IPS-11a (cell line): Measurements from ENCODE around the gene HSP90AB1.

Source experiments
- H3K4me3 ChIP-seq: one replicate; pipeline ENCODE4 v1.5.1; 2013; ENCODE audit warnings: low read depth, low read length, control low read depth

Gene HSP90AB1

DNA sequence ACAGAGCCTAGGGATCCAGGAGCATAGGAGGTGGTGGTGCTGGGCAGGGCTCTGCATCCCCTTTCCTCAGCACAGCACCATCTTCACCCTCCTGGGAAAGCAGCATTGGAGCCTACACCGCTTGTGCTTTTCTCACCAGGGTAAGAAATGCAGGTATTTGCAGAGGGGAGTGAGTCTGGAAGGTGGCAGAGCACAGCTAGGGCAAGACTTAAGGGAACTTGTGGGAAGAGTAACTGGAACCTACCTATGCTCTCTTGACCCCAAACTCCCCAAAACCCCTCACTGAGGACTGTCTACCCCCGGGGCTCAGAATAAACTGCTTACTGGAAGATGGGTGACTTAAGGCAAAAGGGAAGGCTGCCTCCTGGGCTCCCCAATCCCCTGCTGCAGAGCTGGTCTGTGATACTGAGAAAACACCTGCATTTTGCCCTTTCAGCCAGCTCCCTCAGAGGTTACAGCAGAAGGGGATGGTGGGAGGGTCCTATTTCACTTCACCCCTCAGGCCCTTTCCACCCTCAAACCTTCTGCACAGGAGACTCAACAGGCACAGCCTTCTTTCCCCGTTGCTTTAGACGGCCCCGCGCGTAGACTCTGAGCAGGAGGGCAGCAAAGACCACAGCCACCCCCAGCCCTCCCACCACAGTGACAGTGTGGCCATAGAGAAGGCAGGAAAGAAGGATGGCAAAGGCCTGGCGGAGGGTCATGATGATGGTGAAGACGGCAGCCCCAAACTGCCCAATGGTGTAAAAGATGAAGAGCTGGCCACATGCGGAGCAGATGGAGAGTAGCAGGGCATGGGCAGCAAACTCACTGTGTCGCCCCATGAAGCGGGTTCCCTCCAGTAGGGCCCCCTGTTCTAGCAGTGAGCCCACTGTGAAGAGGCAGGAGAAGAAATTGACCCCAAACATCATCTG is 7.5 kb downstream of the HSP90AB1 start:
- H3K4me3 ChIP-seq: no peak overlapping the region

DNA sequence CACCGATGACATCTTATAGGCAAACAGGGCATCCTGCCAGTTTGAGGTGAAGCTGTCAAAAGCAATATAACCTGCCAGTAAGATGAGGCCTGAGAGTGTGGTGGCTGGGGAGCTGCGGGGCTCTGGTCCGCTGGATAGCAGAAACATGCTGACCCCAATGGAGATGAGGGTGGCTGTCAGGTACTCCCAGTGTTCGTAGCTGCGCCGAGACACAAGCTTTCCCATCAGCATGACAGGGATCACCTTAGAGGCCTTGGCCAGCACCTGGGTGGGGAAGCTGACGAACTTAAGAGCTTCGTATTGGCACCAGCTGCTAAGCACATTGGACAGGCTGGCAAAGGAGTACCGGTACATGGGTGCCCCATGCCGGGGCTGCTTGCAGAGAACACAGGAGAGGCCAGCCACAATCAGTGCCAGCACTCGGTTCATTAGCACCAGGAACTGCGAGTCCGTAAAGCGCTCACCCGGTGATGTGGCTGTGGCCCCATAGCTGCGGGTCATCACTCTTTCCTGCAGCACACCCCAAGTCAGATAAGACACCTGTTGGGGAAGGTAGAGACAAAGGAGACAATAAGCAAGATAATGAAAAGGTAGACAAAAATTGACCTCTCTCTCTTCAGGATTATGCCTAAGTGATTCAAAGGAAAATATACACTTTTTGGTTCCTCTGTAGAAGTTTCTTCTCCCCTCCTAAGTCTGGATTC is 8.4 kb downstream of the HSP90AB1 start:
- H3K4me3 ChIP-seq: no peak overlapping the region

DNA sequence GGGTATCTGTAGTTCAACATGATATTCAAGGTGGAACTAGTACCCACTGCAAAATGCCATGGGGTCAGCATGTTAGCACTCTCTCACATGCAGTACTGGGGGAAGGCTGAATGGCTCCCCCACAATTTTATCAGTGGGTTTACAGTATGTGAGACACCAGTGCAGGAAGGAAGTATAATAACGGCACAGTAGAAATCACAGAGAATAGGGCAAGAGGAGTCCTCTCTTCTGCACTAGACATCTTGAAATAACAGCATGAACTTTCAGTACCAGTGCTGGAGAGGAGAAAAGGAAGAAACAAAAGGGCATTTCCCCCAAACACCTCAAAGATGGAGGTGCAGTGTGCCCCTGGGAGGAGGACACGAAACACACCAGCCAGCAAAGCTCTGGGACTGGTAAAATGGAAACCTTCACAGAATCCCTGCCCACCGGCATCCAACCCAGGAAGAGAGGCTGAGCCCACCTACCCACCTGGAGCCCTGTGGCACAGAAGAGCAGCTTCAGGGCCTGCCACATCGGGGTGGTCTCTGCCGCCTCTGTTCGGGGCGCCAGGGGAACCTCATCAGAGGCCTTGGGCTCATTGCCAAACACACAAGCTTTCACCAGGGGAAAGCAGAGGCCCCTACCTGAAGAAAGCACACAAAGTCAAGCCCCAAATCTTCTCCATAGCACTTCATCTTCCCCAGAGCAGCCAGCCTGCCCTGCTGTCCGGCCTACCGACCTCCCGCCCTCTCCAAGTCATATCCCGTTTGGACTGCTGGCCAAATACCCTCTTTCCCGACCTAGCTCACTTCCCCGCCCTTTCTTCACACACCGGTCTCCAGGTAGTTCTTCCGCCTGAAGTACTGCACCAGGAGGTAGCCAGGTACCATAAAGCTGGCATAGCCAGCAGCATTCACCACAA is 9.2 kb downstream of the HSP90AB1 start:
- peak overlapping the region; percentile 61 for H3K4me3 ChIP-seq

DNA sequence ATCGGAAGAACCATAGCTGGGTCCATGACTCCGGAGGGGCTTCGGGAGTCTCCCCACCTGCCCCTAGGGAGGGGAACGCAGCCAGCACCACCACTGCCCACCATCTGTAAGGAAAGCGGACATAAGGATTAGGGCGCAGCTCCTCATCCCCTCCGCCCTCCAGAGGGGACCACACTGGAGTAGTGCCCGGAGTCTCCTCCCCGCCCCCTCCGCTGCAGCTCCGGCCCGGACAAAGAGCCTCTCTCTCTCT is 9.8 kb downstream of the HSP90AB1 start:
- H3K4me3 ChIP-seq: peak overlapping the region; percentile 61

DNA sequence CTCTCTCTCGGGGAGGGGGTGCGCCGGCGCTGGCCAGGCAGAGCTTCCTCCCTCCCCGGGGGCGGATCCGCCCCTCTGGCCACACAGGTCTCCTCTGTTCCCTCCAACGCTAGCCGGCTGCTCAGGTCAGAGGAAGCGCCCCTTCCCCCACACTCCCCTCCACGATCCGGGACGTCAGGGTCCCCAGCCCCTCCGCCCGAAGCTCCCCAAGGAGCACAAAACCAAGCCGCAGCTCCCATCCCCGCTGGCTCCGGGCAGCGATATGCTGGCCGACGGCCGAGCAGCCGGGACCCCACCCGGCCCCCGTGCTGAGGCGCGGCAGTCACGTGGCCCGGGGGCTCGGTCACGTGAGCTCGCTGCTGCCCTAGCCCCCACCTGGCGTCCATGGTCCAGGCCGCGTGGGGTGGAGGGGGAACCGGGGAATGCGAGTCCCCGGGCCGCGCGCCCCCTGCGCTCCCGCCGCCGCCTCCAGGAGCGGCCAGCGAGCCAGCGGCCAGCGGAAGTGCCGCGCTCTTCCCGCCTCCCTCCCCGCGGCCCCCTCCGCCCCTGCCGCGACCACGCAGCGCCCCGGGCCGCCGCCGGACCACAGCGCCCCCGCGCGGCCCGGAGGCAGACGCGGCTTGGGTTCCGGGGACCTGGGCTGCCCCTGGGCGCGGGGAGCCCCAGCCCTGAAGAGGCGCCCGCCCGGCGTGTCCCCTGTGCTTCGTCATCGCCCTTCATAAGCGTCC is 10.3 kb downstream of the HSP90AB1 start, which contains the start of gene SLC35B2:
Gene SLC35B2 (minus strand): TSS at position 504 of the 728 bp plus-strand sequence. CDS start 118 bp downstream, at position 386.
- peak within 1 kb of the TSS; percentile 61 for H3K4me3 ChIP-seq

DNA sequence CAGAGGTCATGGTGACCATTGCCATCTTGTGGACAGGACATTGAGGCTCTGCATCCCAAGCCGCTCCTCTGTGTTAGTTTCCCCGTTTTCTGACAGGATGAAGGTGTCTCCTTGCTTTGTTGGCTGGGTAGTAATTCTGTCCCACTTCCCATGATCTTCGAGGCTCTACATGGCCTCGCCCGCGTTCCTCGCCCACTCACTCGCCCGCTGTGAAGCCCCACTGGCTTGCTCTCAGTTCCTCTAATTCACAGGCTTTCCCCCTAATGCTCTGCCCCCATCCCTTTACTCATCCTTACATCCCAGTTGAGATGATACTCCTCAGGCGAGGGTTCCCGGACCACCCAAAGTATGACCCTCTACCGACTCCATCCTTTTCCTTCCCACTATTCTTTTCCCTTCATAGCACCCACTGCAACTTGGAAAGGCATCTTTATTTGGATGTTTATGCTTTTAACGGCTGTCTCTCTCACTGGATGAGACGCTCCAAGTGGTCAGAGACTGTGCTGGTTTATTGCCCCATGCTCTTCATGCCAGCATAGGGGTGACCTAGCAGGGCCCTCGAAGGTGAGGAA is 10.9 kb downstream of the HSP90AB1 start:
- H3K4me3 ChIP-seq: peak overlapping the region; percentile 40

DNA sequence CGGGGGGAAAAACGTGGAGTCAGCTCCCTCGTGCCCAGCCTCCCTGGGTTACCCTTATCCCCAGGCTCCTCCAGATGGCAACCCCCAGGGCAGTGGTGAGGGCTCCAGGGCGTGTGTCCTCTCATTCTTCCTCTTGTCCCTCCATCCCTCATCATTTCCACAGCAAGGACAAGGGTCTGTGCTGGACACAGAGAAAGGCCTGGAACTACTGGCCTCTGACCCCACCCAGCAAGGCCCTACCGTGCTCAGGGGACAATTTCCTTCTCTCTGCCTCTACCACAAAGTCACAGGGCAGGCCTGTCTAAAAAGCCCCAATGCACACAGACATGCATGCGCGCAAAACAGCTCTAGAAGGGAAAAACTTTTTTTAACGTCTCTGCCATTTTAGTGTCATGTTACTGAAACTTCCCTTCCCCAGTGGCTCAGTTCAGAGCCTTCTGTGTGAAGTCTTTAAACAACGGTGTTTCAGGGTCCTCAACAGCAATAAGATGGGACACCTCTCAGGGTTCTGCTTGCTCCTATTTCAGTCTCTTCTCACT is 11.5 kb downstream of the HSP90AB1 start:
- no peak overlapping the region for H3K4me3 ChIP-seq

DNA sequence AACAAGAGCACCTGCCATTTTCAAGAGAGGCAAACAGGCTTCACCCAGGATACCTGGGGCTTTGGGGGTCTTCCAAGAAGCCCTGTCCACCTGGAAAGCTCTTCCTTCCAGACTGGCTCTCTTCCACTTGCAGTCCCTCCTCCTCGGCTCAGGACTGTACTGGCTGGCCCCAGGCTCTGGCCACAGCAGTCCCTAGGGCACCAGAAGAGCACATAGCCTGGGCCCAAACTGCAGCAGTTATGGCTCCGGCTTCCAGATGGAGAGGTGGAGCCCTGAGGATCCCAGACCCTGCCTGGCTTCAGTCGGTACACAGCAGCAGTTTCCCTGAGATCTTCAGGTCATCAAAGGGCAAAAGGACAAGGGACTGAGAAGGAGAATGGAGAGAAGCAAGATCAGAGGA is 12.0 kb downstream of the HSP90AB1 start:
- no peak overlapping the region for H3K4me3 ChIP-seq

DNA sequence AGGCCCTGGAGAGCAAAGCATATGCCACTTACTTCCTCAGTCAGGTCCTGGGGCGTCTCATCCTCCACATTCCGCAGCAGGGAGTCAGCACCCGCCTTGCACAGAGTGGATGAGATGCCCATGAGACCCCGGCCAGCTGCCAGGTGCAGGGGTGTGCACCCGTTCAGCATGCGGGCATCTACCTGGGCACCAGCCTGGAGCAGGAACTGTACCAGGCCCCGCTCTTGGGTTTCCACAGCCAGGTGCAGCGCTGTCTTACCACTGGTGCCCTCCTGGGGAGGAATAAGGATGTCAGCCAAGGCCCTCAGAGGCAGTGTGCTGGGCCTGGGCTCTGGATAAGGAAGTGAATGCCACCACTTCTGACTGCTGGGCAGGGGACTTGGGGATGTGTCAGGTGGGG is 13.1 kb downstream of the HSP90AB1 start:
- no peak overlapping the region for H3K4me3 ChIP-seq

DNA sequence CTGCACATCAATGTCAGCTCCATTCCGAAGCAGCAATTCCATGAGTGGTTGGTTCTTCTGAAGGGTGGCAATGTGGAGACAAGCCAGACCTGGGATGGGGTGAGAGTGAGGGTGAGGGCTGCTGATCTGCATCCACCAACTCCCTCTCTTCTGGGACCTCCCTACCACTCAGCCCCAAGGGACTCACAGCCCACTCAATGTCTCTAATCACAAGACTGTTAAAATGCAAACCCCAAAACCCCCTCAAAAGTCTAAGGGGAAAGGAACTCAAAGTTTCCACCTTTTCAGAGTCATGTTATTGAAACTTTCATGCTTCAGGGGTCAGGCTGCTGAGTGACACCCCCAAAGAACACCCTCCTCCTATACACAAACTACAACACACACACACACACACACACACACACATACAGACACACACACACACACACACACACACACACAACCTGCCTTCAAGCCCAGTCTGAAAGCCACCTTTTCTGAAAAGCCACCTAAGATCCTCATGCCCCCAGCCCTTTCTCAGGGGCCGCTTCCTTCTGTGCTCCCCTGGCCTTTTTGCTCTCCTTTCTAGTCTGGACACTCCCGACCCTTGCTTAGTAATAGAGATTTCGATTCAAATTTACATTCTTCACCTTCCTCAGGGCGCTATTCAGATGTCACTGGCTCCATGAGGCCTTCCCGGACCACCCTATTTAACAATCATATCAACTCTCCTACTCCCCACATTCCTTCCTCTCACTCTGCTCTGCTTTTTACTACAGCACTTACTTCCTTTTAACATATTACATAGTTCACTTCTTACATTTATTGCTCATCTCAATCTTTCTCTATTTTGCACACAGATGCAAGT is 13.8 kb downstream of the HSP90AB1 start:
- H3K4me3 ChIP-seq: no peak overlapping the region

DNA sequence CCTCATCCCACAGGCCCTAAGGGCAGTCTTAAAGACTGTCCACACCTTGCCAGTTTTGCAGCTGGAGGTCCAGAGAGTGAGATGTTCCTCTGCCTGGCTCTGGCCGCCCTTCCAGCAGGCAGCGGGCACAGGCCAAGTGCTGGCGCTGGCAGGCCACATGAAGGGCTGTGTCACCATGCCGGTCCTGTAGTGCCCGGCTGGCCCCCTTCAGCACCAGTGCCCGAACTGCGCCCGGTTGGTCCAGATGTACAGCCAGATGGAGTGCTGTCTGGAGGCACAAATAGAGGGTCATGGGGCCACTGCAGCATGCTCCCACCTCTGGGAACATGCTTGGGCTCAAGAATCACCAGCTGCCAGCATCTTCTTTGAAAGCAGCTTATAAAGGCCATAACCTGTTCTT is 14.7 kb downstream of the HSP90AB1 start:
- H3K4me3 ChIP-seq: no peak overlapping the region

DNA sequence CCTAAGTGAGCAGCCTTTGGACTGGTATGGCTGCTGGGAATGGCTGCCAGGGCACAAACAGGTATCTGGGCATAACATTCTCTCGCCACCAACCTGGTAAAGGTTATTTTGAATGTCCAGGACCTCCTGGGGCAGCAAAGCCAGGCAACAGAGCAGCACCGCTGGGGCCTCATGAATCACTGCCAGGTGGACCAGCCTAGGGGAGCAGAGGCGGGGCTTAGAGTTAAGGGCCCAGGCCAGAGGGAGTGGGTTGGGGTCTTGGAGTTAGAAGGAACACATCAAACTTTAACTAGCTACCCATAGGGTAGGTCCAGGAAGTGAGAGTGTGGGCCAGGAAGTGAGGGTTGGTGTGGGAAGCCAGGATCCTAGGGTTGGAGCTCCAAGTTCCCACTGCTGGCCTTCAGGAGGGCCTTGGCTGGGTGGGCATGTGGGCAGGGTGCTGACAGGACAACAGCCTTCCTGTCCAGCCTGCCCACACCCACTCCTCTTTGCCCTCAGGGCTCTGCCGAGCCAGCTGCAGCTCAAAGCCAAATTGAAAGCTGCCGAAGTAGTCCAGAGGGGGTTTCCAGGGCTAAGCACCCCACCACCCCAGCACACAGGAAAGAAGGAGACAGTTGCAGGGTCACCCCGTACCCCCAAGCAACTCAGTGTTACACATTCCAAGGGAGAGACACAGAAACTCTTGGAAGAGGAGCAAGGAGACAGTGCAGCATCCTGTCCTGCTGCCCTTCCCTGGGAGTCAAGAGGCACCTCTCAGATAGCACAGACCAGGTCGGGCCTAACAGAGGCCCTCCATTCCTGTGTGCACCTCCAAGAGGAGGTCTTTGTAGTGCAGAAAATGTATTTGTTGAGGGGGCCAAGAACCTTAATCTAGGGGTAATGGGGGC is 15.8 kb downstream of the HSP90AB1 start:
- no peak overlapping the region for H3K4me3 ChIP-seq

DNA sequence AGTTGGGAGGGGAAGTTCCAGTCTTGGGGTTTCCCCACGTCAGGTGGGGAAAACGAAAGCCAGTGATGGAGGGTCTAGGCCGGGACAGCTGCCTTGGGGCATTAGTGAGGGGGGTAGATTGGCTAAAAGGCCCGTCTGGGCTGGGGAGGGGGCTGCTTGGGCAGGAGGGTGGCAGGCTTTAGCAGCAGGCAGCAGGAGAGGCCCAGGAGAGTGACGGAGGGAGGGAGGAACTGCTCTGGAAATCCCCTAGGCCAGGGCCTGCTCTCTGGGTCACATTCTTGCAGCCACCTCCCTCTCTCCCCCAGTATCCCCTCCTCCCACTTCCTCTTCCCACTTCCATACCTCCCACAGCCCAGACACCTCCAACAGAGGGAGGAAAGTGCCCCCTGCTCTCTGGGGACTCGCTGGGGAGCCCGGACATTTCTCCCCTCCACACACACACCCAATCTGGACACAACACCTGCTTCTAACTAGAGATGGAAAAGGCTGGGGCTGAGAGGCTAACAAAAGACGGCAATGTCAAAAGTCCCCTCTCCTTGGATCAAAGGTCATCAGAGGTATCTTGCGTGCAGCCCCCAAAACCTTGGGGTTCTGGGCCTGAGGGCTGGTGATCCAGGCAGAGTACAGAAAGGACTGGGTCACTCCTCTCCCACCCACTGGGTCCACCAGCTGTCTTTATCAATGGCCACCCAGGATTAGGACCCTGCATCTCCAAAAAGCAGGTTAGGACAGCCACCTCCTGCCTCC is 16.6 kb downstream of the HSP90AB1 start:
- H3K4me3 ChIP-seq: no peak overlapping the region

DNA sequence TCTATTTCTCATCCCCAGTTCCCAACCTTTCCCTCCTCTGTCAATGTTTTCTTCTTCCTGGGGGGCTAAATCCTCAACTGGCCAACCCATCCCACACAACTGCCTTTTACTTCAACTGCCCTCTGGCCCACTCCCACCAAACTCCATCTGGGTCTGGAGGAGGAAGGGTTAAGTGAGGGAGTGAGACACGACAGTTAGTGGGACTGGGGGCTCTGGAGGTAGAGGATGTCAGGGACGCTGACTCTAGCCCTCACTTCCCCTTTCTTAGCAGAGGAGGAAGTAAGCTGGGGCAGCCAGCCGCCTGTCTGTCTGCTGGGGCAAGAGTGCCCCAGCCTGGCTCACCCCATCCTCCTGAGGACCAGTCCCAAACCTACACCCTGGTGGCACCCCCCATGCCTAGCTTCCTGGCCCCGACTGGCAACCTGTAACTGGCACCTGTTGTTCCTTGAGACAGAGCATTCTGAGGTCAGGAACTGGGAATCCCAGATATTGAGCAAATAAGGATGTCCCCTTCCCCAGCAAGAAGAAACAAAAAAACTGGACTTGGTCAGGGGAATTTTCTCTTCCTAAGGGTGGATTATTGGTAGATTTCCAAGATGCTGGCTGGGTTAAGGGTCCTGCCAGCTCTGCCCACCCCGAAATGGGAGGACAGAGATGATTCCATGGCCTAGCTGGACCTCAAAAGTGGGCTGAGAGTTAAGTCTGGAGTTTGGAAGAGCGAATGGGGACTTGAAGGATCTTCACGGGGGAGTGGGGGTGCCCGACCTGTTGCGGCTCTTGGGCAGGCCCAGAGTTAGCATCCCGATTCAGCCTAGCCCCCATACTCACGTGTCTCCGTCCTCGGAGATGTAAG is 17.5 kb downstream of the HSP90AB1 start:
- H3K4me3 ChIP-seq: peak overlapping the region; percentile 70

DNA sequence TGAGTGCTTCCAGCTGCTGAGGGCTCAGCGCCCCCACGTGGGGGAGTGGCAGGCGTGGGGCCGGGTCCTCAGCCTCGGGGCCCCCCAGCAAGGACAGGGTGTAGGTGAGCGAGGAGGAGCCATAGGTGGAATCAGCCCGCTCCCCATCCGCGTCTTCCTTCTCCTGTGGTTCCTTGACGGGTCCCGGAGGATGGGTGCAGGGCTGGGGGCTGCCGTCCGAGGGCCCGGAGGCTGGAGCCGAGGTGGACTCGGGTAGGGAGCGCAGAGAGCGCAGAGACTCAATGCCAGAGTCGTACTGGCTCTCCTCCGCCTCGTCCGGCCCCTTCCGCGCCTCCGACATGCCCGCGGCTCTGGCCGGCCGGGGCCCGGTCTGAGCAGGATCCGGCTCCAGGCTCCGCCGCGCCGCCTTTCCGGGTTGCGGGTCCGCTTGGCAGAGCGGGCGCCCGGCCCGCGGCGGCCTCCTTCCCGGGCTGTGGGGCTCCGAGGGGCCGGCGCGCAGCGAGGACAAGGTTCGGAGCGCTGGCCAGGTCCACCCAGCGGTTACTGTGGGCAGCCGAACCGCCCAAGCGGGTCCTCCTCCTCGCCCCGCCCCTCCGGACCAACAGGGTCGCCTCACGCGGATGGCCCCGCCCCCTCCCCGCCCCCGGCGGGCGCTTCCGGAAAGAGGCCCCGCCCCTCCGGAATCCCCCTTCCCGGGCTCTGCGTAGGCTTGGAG is 18.3 kb downstream of the HSP90AB1 start, which contains the start of gene NFKBIE:
Gene NFKBIE (minus strand): TSS at position 545 of the 715 bp plus-strand sequence. CDS start 205 bp downstream, at position 340.
- H3K4me3 ChIP-seq: peak within 1 kb of the TSS; percentile 70
